K562 (cell line): Measurements from ENCODE around the gene C20orf96. TPM values are rescaled to one million over a fixed set of nuclear protein-coding genes. Genes with fewer than 3 reads are reported as not detected.
A peak's percentile ranks its signal among the peaks of the same experiment; 100 is the strongest.

Source experiments
- DACH1 ChIP-seq: fragments of 450-650 bp; IDR thresholded peaks from 2 replicates; pipeline ENCODE4 v1.6.1; 2018; ENCODE audit not compliant: partially characterized antibody
- FOXP4 ChIP-seq: sonication (generic); formaldehyde crosslinking; IDR thresholded peaks from 2 replicates; pipeline ENCODE4 v1.8.0; 2022; ENCODE audit warnings: mild to moderate bottlenecking, missing genetic modification reagents, borderline replicate concordance
- HCFC1 ChIP-seq: IDR thresholded peaks from 2 replicates; pipeline ENCODE4 v1.6.1; 2012; ENCODE audit warnings: low read depth, low read length, improper control_type of control experiment
- NFATC3 ChIP-seq: fragments of 450-650 bp; IDR thresholded peaks from 2 replicates; pipeline ENCODE4 v1.6.1; 2017; ENCODE audit warnings: mild to moderate bottlenecking
- PML ChIP-seq: IDR thresholded peaks from 2 replicates; pipeline ENCODE4 v1.6.1; 2012; ENCODE audit warnings: low read length, inconsistent platforms
- POLR2G ChIP-seq: fragments of 200-400 bp; formaldehyde crosslinking; IDR thresholded peaks from 2 replicates; pipeline ENCODE4 v1.6.1; 2017; ENCODE audit warnings: low read depth, mild to moderate bottlenecking, antibody characterized with exemption, low read length, moderate library complexity
- RAD51 ChIP-seq: fragments of 450-650 bp; IDR thresholded peaks from 2 replicates; pipeline ENCODE4 v1.7.1; 2016; ENCODE audit warnings: low read depth, mild to moderate bottlenecking, borderline replicate concordance
- SREBF2 ChIP-seq: sonication (generic); formaldehyde crosslinking; IDR thresholded peaks from 2 replicates; pipeline ENCODE4 v1.4.0; 2020; ENCODE audit warnings: mild to moderate bottlenecking, missing genetic modification reagents
- STAT5A ChIP-seq: IDR thresholded peaks from 2 replicates; pipeline ENCODE4 v1.6.1; 2012; ENCODE audit warnings: low read length, inconsistent platforms, borderline replicate concordance
- STAT6 ChIP-seq: sonication (generic); formaldehyde crosslinking; IDR thresholded peaks from 2 replicates; pipeline ENCODE4 v1.8.1; 2023; ENCODE audit warnings: mild to moderate bottlenecking, missing genetic modification reagents
- TEAD2 ChIP-seq: fragments of 450-650 bp; IDR thresholded peaks from 2 replicates; pipeline ENCODE4 v1.6.1; 2016; ENCODE audit warnings: missing genetic modification characterization, control low read depth, missing compliant biosample characterization
- TOE1 ChIP-seq, 2 experiments: fragments of 450-650 bp in 1 of 2; sonication (generic) in 1 of 2; formaldehyde crosslinking in 1 of 2; IDR thresholded peaks; 2 replicates each; pipeline versions ENCODE4 v1.7.1 to v1.8.0; 2016 to 2022; ENCODE audit warnings: borderline replicate concordance in 2 of 2, mild to moderate bottlenecking in 2 of 2, antibody characterized with exemption in 1 of 2, inconsistent platforms in 1 of 2, low read depth in 1 of 2, missing genetic modification reagents in 1 of 2, moderate library complexity in 1 of 2
- ZNF124 ChIP-seq: sonication (generic); formaldehyde crosslinking; IDR thresholded peaks from 2 replicates; pipeline ENCODE4 v1.8.1; 2022; ENCODE audit warnings: missing genetic modification reagents
- ZNF589 ChIP-seq: fragments of 200-800 bp; sonication (Bioruptor generic); IDR thresholded peaks from 2 replicates; pipeline ENCODE4 v1.6.1; 2016; ENCODE audit warnings: low read depth, missing genetic modification characterization, missing compliant biosample characterization
- polyA plus RNA-seq, 8 experiments: library from polyadenylated mRNA; depleted of rRNA in 4 of 8; stranded (reverse) in 5 of 8; unstranded in 3 of 8; fragments of >200 nt; fragmentation: Nextera tagmentation in 2 of 8; fragmentation: Illumina TruSeq in 1 of 8; extraction: Ambion mirVana in 2 of 8; extraction: Trizol in 1 of 8; gene quantifications; 2 replicates each; pipeline versions ENCODE4 v1.2.1 to v1.2.3, GENCODE V29; 2011 to 2014; ENCODE audit warnings: inconsistent platforms in 1 of 8, missing spikeins in 1 of 8
- total RNA-seq, 7 experiments: library from RNA; depleted of rRNA in 6 of 7; stranded (reverse); fragments of >200 nt in 6 of 7; fragmentation: Illumina TruSeq in 2 of 7; extraction: Trizol in 2 of 7; gene quantifications; 2 replicates each; pipeline versions ENCODE4 v1.2.1 to v1.2.3, GENCODE V29; 2011 to 2021; ENCODE audit warnings: low replicate concordance in 1 of 7
- TF ChIP-seq, protein P1 (sequence below): fragments of 250-450 bp; sonication (Bioruptor Pico); IDR thresholded peaks from 2 replicates; pipeline ENCODE4 v1.8.0; 2022; ENCODE audit warnings: moderate library complexity, mild to moderate bottlenecking, inconsistent platforms
- TF ChIP-seq, protein P2 (sequence below), 2 experiments: fragments of 150-350 bp in 1 of 2; IDR thresholded peaks; 2 replicates each; pipeline ENCODE4 v1.6.1; 2012 to 2016; ENCODE audit warnings: low read depth in 2 of 2, low read length in 2 of 2, mild to moderate bottlenecking in 1 of 2, moderate library complexity in 1 of 2

C20orf96 gene
- total and polyA plus RNA-seq, 9 of the 15 experiments (the other 6 are each of a cell fraction or from before 2014, with no cell fraction given), result 1.7 to 11.7 (median 4.2) TPM

DNA sequence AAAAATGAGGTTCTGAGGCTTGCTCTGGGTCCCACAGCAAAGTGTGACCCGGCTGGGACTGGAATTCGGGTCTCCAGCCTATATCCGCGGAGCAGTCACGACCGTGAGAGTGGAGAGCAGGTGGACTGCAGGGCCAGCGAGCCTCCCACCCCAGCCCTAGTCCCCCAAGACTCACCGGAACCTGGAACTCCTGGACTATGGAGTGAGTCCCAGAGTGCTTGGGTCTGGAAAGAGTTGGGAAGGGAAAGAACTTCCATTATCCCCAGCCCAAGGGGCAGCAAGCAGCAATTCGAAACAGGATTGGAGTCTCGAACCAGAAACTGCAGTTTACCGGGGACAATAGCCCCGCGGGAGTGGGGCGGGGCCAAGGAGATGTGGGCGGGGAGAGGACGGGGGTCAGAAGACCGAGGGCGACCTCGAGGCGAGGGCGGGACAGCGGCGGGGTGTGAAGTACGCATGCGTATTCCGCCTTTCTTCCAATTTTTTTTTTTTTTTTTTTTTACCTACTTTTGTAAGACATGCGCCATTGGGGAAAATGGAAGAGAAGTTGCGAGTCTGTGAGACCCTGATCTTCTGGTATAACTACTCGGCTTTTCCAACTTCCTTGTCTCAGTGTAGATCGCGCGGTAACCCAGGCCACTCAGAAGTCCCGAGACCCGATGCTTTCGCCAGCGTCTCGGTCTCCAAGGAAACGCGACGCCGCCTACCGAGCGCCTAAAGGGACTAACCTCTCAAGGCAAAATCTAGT lies at the start of gene C20orf96 (continued):
- TF ChIP-seq PML, result no peak; the same call in 1 of the 2 replicates
- TF ChIP-seq DACH1, result no peak
- TF ChIP-seq RAD51, result no peak
- peak; percentile 41; the same call in 1 of the 2 replicates for TF ChIP-seq POLR2G
- no peak for TF ChIP-seq NFATC3
- TF ChIP-seq, protein P1, sequence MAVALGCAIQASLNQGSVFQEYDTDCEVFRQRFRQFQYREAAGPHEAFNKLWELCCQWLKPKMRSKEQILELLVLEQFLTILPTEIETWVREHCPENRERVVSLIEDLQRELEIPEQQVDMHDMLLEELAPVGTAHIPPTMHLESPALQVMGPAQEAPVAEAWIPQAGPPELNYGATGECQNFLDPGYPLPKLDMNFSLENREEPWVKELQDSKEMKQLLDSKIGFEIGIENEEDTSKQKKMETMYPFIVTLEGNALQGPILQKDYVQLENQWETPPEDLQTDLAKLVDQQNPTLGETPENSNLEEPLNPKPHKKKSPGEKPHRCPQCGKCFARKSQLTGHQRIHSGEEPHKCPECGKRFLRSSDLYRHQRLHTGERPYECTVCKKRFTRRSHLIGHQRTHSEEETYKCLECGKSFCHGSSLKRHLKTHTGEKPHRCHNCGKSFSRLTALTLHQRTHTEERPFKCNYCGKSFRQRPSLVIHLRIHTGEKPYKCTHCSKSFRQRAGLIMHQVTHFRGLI (CRISPR knock-in tag), result no peak
- peak; percentile 63 for TF ChIP-seq HCFC1
- TF ChIP-seq, protein P2, sequence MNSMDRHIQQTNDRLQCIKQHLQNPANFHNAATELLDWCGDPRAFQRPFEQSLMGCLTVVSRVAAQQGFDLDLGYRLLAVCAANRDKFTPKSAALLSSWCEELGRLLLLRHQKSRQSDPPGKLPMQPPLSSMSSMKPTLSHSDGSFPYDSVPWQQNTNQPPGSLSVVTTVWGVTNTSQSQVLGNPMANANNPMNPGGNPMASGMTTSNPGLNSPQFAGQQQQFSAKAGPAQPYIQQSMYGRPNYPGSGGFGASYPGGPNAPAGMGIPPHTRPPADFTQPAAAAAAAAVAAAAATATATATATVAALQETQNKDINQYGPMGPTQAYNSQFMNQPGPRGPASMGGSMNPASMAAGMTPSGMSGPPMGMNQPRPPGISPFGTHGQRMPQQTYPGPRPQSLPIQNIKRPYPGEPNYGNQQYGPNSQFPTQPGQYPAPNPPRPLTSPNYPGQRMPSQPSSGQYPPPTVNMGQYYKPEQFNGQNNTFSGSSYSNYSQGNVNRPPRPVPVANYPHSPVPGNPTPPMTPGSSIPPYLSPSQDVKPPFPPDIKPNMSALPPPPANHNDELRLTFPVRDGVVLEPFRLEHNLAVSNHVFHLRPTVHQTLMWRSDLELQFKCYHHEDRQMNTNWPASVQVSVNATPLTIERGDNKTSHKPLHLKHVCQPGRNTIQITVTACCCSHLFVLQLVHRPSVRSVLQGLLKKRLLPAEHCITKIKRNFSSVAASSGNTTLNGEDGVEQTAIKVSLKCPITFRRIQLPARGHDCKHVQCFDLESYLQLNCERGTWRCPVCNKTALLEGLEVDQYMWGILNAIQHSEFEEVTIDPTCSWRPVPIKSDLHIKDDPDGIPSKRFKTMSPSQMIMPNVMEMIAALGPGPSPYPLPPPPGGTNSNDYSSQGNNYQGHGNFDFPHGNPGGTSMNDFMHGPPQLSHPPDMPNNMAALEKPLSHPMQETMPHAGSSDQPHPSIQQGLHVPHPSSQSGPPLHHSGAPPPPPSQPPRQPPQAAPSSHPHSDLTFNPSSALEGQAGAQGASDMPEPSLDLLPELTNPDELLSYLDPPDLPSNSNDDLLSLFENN (IDR thresholded peaks at IDR 0.05; ENCODE audit: low read depth in 2 of 2, low read length in 2 of 2), result no peak
- TF ChIP-seq SREBF2, result no peak
- TF ChIP-seq FOXP4 (CRISPR knock-in tag), result no peak
- TF ChIP-seq ZNF589 (CRISPR knock-in tag), result no peak
- TF ChIP-seq STAT5A, result no peak
- TF ChIP-seq STAT6 (CRISPR knock-in tag), result no peak
- TF ChIP-seq TOE1 (IDR thresholded peaks at IDR 0.05; ENCODE audit: borderline replicate concordance), result peak; percentile 35; the same call in 1 of the 2 replicates
- no peak for TF ChIP-seq TOE1 (CRISPR knock-in tag; IDR thresholded peaks at IDR 0.05; ENCODE audit: borderline replicate concordance, low read depth)
- no peak for TF ChIP-seq TEAD2 (tag)
- TF ChIP-seq ZNF124 (CRISPR knock-in tag), result no peak
